Embryonic facial prominence (tissue), 1 donor: ENCODE results near the gene MCUB.

Experiments
- DNase-seq: peaks from one replicate; pipeline ENCODE4 v3.0.0-alpha.2; 2016; ENCODE audit errors: extremely low spot score

MCUB gene

DNA sequence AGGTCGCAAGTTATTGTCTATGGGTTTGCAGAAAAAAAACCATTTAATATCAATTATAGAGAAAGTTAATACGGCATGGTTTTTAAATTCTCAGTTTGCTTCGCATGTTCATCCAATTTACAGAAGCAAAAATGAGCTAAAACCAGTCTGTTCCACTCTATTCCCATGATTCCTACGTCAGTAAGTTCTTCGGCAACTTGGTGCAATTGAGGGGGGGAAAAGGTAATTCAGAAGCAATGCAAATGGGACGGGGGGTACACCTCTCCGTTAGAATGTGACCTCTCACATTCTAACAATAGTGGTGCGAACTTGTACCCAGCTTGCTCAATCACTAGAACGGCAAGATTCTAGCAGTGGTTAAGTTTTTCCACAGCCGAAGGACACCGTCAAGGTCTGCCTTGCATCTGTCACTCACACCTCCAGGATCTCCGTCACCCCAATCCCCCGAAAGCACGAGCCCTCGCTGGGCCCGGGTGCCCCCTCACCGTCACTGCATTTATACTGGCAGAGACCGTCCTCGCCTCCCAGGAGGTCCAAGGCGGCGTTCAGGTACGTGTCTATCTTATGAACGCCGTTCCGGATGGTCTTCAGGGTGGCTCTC lies 169.2 kb downstream of the MCUB start:
- DNase-seq = no peak

DNA sequence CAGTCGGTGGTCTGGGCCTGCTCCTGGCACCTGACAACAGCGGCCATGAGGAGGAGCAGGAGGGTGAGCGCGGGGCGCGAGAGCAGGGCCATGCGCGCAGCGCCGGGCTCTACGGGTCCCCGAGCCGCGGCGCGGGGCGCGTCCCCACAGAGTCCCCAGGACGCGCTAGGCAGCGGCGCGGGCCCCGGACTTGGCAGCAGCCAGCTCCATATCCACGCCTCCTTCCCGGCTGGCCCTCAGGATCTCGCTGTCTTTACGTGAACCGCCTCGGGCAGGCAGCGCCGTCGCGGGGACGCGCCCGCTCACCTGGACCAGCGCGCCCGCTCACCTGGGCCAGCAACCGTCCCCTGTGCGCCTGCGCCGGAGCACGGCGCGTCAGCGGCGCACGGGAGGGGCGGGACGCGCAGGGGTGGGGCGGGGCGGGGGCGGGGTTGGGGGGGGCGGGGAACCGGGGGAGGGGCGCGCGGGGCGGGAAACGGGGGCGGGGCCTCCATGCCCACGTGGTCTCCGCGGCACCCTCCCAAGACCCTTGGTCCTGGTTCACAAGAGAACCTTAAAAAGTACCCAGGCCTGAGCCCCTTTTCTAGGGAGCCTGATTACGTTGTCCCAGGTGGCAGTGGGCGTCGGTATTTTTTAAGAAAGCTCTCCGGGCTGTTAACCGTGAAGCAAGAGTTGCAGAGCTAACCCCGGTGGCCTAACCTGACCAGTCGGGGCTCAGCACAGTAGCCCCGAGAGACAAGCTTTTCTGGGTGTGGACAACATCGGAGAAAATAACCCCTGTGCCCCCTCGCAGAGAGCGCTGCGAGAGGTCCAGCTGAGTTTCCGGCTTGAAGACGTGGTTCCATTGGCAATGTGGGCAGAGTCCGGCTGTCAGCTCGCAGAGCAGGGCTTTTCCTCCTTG lies 169.9 kb downstream of the MCUB start, which contains the start of gene PLA2G12A:
TSS of gene PLA2G12A (minus strand) at position 353 of the 901 bp plus-strand sequence. CDS start at position 92, 261 bp downstream.
- DNase-seq = peak; percentile 18

DNA sequence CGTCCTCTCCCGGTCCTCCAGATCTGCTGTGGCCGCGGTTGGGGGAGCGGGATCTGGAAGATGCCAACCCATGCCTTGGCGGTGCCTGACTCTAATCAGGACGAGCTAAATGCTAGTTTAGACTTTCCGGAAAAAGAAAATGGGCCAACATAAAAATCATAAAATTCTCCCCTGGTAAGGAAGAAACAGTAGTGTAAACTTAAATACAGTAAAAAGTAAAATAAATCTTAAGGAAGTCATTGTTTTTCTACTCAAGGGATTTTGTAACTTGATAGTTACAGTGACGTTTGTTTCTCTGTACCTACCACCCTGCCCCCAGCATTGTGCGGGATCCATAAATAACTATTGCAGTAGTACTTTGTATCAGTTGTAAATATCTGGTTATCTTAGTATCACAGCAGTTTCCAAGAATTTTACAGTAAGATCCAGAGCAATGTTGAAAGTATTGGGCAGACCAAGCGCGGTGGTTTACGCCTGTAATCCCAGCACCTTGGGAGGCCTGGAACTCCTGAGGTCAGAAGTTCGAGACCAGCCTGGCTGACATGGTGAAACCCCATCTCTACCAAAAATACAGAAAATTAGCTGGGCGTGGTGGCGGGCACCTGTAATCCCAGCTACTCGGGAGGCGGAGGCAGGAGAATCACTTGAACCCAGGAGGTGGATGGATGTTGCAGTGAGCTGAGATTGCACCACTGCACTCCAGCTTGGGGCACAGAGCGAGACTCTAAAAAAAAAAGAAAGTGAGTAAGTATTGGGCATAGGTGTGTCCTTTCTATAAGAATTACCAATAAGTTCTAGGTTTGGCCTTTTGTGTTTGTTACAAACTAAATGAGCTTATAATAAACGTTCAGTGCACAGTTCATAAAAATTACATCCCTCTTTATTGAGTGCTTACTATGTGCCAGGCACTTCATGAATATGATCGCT lies 170.8 kb downstream of the MCUB start:
- no peak for DNase-seq

DNA sequence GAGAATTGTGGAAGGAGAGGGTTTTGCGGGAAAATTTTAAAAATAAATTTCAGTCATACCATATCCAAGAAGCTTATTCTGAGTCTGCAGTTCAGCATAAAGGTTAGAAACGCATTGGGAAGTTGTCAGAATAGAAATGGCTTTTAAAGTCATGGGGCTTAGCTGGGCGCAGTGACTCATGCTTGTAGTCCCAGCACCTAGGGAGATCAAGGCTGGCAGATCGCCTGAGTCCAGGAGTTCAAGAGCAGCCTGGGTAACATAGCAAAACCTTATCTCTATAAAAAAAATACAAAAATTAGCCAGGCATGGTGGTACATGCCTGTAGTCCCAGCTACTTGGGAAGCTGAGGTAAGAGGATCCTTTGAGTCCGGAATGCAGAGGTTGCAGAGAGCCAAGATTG lies 173.7 kb downstream of the MCUB start:
- DNase-seq = no peak

DNA sequence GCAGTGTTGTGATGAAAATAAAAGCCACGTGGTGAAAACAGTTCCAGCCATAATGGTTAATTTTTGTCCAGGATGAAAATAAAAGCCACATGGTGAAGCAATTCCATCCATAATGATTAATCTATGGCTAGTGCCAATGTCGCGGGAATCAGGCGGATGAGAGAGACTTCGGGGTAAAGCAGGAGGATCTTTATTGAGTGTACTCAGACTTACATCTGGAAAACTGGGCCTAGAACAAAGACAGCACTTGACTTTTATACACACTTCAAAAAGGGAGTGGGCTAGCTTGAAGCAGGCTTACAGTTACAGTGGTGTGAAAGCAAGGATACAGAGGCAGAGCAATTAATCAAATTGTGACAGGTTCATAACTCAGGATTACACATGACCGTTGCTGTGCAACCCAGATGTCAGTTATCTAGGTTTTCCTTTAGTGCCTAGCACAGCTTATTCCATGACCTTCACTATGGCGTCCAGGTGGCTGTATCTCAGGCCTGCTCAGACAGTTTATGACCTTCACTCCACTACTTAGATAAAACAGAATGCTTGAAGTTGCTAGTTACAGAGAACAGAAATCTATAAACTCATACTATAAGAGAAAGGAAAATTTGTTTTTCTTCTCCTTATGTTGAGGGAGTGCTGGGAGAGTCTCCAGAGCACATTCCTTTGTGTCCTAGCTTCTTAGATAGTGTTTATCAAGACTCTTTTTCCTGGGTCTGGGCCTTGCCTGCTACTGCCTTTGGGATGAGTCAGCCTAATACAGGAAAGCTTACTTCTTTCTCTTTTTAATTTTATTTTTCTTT lies 175.7 kb downstream of the MCUB start:
- no peak for DNase-seq
